HFF-Myc (cell line): ENCODE measurements around the gene PBOV1.
"Not testable (repeated sequence)": the region's sequence is repeated elsewhere in the genome, so short reads cannot be mapped to it uniquely, and the experiment has no call there.

Experiments used
- DNase-seq: peaks from one replicate; pipeline ENCODE4 v3.0.0-alpha.2; 2011; ENCODE audit warnings: low read depth; ENCODE audit errors: extremely low read depth
- H3K4me3 ChIP-seq: replicated peaks from 2 replicates; pipeline ENCODE4 v1.5.1; 2011; ENCODE audit warnings: low read depth, mild to moderate bottlenecking, control low read depth, low read length
- TF ChIP-seq, protein P1 (sequence below): IDR thresholded peaks from 2 replicates; pipeline ENCODE4 v1.5.1; 2012; ENCODE audit warnings: mild to moderate bottlenecking, low read depth, low read length, control low read depth; ENCODE audit errors: missing control alignments

Gene PBOV1

DNA sequence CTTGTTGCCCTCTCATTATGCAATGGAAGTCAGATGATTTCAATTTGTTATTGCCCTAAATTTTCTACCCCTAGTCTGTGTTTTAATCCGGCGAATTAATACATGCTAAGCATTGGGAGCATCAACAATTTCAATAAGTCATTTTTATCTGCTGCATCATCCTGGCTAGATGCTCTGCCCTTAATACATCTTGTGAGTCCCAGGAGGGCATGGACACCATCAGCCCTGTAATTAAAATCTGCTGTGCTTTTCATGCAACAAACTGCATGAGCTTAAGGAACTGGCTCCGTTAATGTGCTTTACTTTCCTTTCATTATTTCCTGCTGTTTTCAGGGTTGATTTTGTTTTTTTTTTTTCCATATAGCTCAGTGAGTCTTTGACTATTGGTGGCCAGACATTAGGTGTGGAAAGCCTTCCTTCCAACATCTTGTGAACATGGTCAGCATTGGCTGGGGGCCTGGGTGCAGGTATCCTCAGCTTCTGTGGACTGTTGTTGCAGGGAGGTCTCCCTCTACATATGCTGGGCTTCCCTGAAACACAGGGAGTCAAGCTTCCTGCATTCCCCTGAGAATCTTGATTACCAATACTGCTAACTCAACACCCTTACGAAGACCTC lies 8.5 kb upstream of the PBOV1 start:
- TF ChIP-seq, protein P1, sequence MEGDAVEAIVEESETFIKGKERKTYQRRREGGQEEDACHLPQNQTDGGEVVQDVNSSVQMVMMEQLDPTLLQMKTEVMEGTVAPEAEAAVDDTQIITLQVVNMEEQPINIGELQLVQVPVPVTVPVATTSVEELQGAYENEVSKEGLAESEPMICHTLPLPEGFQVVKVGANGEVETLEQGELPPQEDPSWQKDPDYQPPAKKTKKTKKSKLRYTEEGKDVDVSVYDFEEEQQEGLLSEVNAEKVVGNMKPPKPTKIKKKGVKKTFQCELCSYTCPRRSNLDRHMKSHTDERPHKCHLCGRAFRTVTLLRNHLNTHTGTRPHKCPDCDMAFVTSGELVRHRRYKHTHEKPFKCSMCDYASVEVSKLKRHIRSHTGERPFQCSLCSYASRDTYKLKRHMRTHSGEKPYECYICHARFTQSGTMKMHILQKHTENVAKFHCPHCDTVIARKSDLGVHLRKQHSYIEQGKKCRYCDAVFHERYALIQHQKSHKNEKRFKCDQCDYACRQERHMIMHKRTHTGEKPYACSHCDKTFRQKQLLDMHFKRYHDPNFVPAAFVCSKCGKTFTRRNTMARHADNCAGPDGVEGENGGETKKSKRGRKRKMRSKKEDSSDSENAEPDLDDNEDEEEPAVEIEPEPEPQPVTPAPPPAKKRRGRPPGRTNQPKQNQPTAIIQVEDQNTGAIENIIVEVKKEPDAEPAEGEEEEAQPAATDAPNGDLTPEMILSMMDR, result no peak
- no peak overlapping the region for H3K4me3 ChIP-seq
- DNase-seq, result no peak

DNA sequence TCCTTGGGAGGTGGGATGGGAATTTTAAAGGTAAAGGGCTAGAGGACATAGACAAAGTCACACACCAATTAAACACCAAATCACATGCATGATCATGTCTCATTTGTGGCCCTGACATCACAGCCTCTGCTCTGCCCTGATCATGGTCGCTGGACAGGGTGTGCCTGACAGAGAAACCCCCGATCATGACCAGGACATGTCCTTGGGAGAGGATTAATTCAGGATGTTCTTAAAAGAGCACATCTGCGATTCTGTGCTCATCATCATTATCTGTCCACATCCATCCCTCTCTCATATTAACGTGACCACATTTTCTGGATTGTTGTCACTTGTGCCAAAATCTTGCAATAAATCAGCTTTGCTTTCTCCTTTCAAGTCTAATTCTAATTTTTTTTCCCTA lies 7.7 kb upstream of the PBOV1 start:
- no peak for DNase-seq
- no peak overlapping the region for H3K4me3 ChIP-seq
- TF ChIP-seq, protein P1, result no peak

GRCh38 chr6:138222901-138223546 lies 4.7 kb upstream of the PBOV1 start:
- H3K4me3 ChIP-seq, result no peak overlapping the region
- TF ChIP-seq, protein P1, result no peak
- DNase-seq, result no peak

- TF ChIP-seq, protein P1, result no peak
- H3K4me3 ChIP-seq, result no peak overlapping the region
- no peak for DNase-seq
These were observed 1.6 kb upstream of the PBOV1 start for GRCh38 chr6:138219901-138220300.

GRCh38 chr6:138219398-138219797 lies 1.1 kb upstream of the PBOV1 start:
- H3K4me3 ChIP-seq, result no peak overlapping the region
- TF ChIP-seq, protein P1, result no peak
- DNase-seq, result no peak

- DNase-seq, result no peak
- no peak overlapping the region for H3K4me3 ChIP-seq
- TF ChIP-seq, protein P1, result no peak
These were observed 3.1 kb downstream of the PBOV1 start for GRCh38 chr6:138215093-138215782.

GRCh38 chr6:138212530-138212929 lies 5.8 kb downstream of the PBOV1 start:
- H3K4me3 ChIP-seq, DNase-seq: not testable (repeated sequence)
